ENCODE data around the gene CIZ1. TPM values are rescaled to one million over a fixed set of nuclear protein-coding genes. Genes with fewer than 3 reads are reported as not detected.

CIZ1 gene
- total RNA-seq, 1 donor from 2014 or later = 33.4 TPM

GRCh38 chr9:128222880-128223670 is 31.7 kb upstream of the CIZ1 start:
- no peaks in the 10 kb centered on the region for H3K9me3 Mint-ChIP-seq
- Histone ChIP-seq H3K36me3 (no peaks in the 10 kb centered on the region), H3F3A (ENCODE audit: low read depth) (peaks cover 9% of the 10 kb centered on the region), H2AFZ (replicated peaks) (no peak overlapping the region), H3K9me3 (ENCODE audit: low read depth) (no peaks in the 10 kb centered on the region), H3K4me3 (no peak overlapping the region), H3K4me2 (no peak overlapping the region), H3K9ac (no peak overlapping the region), H4K20me1 (ENCODE audit: low read depth) (peaks cover 17% of the 10 kb centered on the region), H3K27me3 (no peaks in the 10 kb centered on the region), H3K4me1 (no peaks in the 10 kb centered on the region), H3K27ac (no peak overlapping the region), H3K79me2 (ENCODE audit: low read depth) (no peaks in the 10 kb centered on the region)
- H3K27me3 Mint-ChIP-seq (ENCODE audit: insufficient read depth, low read depth) = no peaks in the 10 kb centered on the region
- TF ChIP-seq CTCF (IDR thresholded peaks at IDR 0.05) = no peak
- TF ChIP-seq EZH2phosphoT487 (IDR thresholded peaks at IDR 0.05) = no peak
- no peak for TF ChIP-seq EZH2 (IDR thresholded peaks at IDR 0.05)
- H3K4me3 Mint-ChIP-seq = no peak overlapping the region
- H3K27ac Mint-ChIP-seq = no peak overlapping the region
- no peak for DNase-seq (ENCODE audit: low spot score)
- peaks cover 19% of the 10 kb centered on the region for H3K4me1 Mint-ChIP-seq
- peaks cover 26% of the 10 kb centered on the region for H3K36me3 Mint-ChIP-seq

- Histone ChIP-seq H3K9ac (no peak overlapping the region), H3K4me2 (no peak overlapping the region), H3K79me2 (ENCODE audit: low read depth) (no peaks in the 10 kb centered on the region), H3K4me3 (no peak overlapping the region), H2AFZ (replicated peaks) (no peak overlapping the region), H3K4me1 (no peaks in the 10 kb centered on the region), H3K9me3 (ENCODE audit: low read depth) (no peaks in the 10 kb centered on the region), H3K36me3 (no peaks in the 10 kb centered on the region), H3K27ac (no peak overlapping the region), H3F3A (ENCODE audit: low read depth) (peaks cover 14% of the 10 kb centered on the region), H4K20me1 (ENCODE audit: low read depth) (peaks cover 23% of the 10 kb centered on the region), H3K27me3 (no peaks in the 10 kb centered on the region)
- Mint-ChIP-seq H3K27ac (peak overlapping the region; percentile 78), H3K9me3 (no peaks in the 10 kb centered on the region), H3K36me3 (peaks cover 23% of the 10 kb centered on the region), H3K4me1 (peaks cover 19% of the 10 kb centered on the region), H3K4me3 (peak overlapping the region; percentile 62), H3K27me3 (ENCODE audit: insufficient read depth, low read depth) (no peaks in the 10 kb centered on the region)
- no peak for DNase-seq (ENCODE audit: low spot score)
- TF ChIP-seq EZH2phosphoT487 (IDR thresholded peaks at IDR 0.05) (no peak), CTCF (IDR thresholded peaks at IDR 0.05) (no peak), EZH2 (IDR thresholded peaks at IDR 0.05) (no peak)
These were observed 30.7 kb upstream of the CIZ1 start for GRCh38 chr9:128222026-128222425.

- H3K4me3 Mint-ChIP-seq = no peak overlapping the region
These were observed 28.5 kb upstream of the CIZ1 start for GRCh38 chr9:128219831-128220230.

More at GRCh38 chr9:128219831-128220230, 28.5 kb upstream of the CIZ1 start:
- H3K27me3 ChIP-seq = no peaks in the 10 kb centered on the region
- DNase-seq (ENCODE audit: low spot score) = no peak
- H3K27me3 Mint-ChIP-seq (ENCODE audit: insufficient read depth, low read depth) = peaks cover 7% of the 10 kb centered on the region
- TF ChIP-seq EZH2 (IDR thresholded peaks at IDR 0.05) = no peak
- TF ChIP-seq CTCF (IDR thresholded peaks at IDR 0.05) = no peak
- no peak for TF ChIP-seq EZH2phosphoT487 (IDR thresholded peaks at IDR 0.05)
- H2AFZ ChIP-seq (replicated peaks) = no peak overlapping the region
- H3K9me3 ChIP-seq (ENCODE audit: low read depth) = no peaks in the 10 kb centered on the region
- H4K20me1 ChIP-seq (ENCODE audit: low read depth) = peaks cover 43% of the 10 kb centered on the region
- H3K4me3 ChIP-seq = no peak overlapping the region
- H3K9me3 Mint-ChIP-seq = no peaks in the 10 kb centered on the region
- H3K4me1 Mint-ChIP-seq = peaks cover 31% of the 10 kb centered on the region
- H3K27ac Mint-ChIP-seq = no peak overlapping the region
- no peak overlapping the region for H3K27ac ChIP-seq
- no peak overlapping the region for H3K9ac ChIP-seq
- peaks cover 20% of the 10 kb centered on the region for H3K36me3 Mint-ChIP-seq
- H3F3A ChIP-seq (ENCODE audit: low read depth) = peaks cover 14% of the 10 kb centered on the region
- H3K36me3 ChIP-seq = no peaks in the 10 kb centered on the region
- no peak overlapping the region for H3K4me2 ChIP-seq
- H3K79me2 ChIP-seq (ENCODE audit: low read depth) = no peaks in the 10 kb centered on the region
- no peaks in the 10 kb centered on the region for H3K4me1 ChIP-seq

Measured in neural progenitor cell (in vitro differentiated cells).